CD1c-positive myeloid dendritic cell (primary cell): ENCODE results near the gene ANKH.
"Not testable (repeated sequence)": the region's sequence is repeated elsewhere in the genome, so short reads cannot be mapped to it uniquely, and the experiment has no call there.

Experiments used
- DNase-seq: peaks from one replicate; pipeline ENCODE4 v3.0.0-alpha.2; 2016; ENCODE audit errors: extremely low spot score

The ANKH gene

GRCh38 chr5:14871214-14872069 is at the start of gene ANKH:
ANKH (minus strand) TSS chr5:14871778; CDS start chr5:14871447, 331 bp downstream.
- peak; percentile 94 for DNase-seq

DNA sequence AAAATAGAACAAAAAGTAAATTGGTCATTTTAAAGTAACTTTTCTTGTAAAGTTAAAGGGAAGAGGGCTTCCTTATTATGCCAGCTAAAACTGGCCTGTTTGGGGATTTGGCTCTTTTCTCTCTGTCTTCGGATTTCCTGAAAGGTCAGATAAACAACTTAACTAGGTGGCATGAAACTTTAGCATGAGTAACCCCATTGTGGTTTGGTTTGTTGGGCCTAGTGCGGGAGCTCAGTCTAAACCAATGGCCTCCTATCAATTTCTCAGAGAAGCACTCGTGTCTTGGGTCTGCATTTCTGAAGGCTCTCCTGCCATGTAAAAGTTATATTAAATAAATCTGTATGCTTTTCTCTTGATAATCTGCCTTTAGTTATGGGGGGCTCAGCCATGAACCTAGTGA is 48.5 kb upstream of the ANKH start:
- DNase-seq = no peak

- DNase-seq = not testable (repeated sequence)
Measured at GRCh38 chr5:14919106-14919505, 47.5 kb upstream of the ANKH start.

DNA sequence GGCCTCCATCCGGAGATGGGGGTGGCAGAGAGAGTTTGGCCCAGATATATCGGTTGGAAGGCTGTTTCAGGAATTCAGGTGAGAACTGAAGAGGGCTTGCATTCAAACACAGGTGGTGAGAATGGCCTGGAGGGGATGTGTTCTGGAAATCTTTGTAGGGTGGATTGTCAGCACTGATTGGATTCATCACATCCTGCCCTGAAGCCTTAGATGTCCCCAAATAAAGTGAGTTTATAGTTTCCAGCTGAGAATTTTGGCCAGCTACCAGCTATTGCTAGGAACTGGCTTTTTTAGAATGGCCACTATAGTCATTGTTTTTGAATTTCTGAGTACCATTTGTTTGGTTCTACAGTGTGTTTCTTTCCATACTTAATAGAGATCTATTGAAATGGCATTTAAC is 46.1 kb upstream of the ANKH start:
- DNase-seq = no peak

- no peak for DNase-seq
Measured at GRCh38 chr5:14915291-14915952, 43.8 kb upstream of the ANKH start.

- no peak for DNase-seq
Measured at GRCh38 chr5:14914623-14915260, 43.2 kb upstream of the ANKH start.

- DNase-seq = no peak
Measured at GRCh38 chr5:14914193-14914592, 42.6 kb upstream of the ANKH start.

GRCh38 chr5:14913096-14913495 is 41.5 kb upstream of the ANKH start:
- DNase-seq = no peak

GRCh38 chr5:14912206-14912605 is 40.6 kb upstream of the ANKH start:
- no peak for DNase-seq

DNA sequence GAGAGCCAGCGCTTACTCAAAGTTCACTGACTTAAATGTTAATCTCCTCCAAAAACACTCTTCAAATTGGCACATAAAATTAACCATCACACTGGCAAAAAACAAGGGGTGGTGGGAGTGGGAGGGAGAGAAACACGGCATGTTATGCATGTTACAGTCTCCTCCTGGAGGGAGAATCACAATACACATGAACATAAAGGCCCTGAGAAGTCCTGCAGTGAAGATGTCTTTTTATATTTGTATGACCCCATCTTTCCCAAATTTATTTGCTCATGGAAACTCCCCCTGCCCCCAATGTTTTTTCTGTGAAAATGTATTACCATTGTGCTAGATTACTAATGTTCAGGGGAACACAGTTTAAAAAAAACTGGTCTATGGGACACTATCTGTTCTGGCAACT is 37.8 kb upstream of the ANKH start:
- no peak for DNase-seq

DNA sequence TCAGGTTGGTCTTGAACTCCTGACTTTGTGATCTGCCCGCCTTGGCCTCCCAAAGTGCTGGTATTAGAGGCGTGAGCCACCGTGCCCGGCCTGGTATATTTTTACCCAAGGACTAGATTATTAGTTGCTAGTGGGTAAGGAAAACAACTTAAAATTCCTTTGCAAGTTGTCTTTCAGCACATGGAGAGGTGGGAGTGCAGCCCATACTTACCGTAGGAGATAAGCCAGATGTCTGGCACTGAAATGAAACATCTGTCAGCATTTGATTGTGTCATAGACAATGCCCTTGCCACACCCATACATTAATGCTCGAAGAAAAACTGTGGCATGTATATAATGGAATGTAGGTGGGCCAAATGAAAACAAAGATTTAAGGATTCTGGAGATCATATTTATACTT is 36.6 kb upstream of the ANKH start:
- DNase-seq = no peak

DNA sequence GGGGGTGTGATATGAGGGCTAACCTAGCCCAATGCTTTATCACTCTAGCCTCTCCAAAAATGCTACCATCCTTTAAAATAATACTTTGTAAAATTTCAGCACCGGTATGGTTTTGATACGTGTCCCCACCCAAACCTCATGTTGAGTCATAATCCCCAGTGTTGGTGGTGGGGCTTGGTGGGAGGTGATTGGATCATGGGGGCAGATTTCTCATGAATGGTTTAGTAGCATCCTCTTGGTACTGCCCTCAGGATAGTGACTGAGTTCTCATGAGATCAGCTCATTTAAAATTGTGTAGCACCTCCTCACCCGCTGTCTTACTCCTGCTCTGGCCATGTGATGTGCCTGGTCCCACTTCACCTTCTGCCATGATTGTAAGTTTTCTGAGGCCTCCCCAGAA is 35.0 kb upstream of the ANKH start:
- DNase-seq = no peak

GRCh38 chr5:14902826-14903560 is 31.4 kb upstream of the ANKH start:
- no peak for DNase-seq

GRCh38 chr5:14901462-14902051 is 30.0 kb upstream of the ANKH start:
- DNase-seq = peak; percentile 14

- DNase-seq = peak; percentile 70
Measured at GRCh38 chr5:14900693-14901461, 29.3 kb upstream of the ANKH start.

GRCh38 chr5:14896131-14896530 is 24.6 kb upstream of the ANKH start:
- DNase-seq = no peak

- DNase-seq = no peak
Measured at GRCh38 chr5:14895301-14895700, 23.7 kb upstream of the ANKH start.

DNA sequence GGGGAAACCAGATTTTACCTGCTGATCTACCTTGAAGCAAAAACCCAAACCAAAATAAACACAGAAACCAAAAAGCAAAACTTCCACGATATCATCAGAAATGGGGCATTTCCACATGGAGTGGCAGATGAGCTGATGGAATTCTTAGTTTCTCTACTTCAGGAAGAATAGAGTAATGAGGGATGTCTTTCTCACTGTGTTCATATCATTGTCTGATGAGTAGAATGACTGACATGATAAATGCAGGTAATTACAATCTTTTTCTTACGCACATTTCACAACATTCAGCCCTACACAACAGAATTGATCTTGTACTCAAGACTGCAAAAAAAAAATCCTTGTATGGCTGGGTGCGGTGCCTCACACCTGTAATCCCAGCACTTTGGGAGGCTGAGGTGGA is 23.2 kb upstream of the ANKH start:
- DNase-seq = no peak

DNA sequence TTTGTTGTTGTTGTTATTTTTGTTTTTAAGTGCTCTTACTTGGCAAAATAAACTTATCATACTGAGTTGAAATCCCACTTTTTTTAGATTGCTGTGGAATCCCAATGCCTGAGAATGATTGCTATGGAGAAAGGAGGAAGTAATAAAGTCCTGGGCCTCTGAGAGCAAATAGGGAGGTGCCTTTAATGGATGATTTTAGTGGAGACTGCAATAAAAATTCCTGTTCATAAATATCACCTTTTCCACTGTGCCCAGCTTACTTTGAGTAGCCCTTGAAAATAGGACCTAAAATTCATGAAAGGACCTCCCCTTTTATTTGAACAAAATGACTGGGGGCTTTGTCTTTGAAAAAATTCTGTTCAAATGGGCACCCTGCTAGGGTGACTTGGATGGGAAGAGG is 21.8 kb upstream of the ANKH start:
- no peak for DNase-seq

GRCh38 chr5:14890846-14891245 is 19.3 kb upstream of the ANKH start:
- DNase-seq = peak; percentile 47

DNA sequence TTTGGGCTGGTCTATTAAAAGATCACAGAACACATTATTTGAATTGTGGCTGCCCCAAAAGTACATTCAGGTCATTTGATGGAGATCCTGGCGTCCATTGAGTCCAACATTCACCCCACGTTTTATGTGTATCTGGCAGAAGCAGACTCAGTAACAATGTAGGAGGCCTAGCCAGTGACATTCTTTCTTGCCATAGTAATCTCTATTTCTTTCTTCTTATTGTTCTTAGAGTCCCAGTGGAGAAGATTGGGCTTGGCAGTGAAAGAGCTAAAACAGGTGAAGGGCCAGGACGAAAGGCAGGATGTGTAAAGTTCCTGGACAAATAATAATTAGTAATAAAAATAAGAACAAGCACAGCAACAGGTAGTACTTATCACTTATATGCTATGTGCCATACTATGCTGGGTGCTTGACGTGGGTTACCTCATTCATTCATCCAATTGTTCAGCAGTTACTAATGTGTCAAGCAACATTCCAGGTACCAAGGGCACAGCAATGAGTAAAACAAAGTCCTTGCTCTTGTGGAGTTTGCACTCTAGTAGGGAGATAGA is 12.6 kb upstream of the ANKH start:
- no peak for DNase-seq
